Liver (tissue), 9 donors: ENCODE measurements around the gene PHF20. TPM values are rescaled to one million over a fixed set of nuclear protein-coding genes. Genes with fewer than 3 reads are reported as not detected.
A peak's percentile ranks its signal among the peaks of the same experiment; 100 is the strongest.
"Not testable (repeated sequence)": the region's sequence is repeated elsewhere in the genome, so short reads cannot be mapped to it uniquely, and the experiment has no call there.

Source experiments
- DNase-seq: peaks from one replicate; pipeline ENCODE4 v3.0.0-alpha.2; 2017; ENCODE audit warnings: low spot score
- H3K27ac ChIP-seq, 2 donors: one replicate each; pipeline ENCODE4 v1.7.0; 2013; ENCODE audit warnings: inconsistent platforms in 2 of 2, low read length in 2 of 2, control low read depth in 1 of 2, low read depth in 1 of 2, mild to moderate bottlenecking in 1 of 2
- H3K27me3 ChIP-seq, 4 donors: one replicate each; pipeline versions ENCODE4 v1.6.1 to v1.7.0; 2013; ENCODE audit warnings: low read length in 3 of 4, inconsistent platforms in 1 of 4, mild to moderate bottlenecking in 1 of 4, moderate library complexity in 1 of 4; ENCODE audit not compliant: control insufficient read depth in 4 of 4, insufficient read depth in 4 of 4
- H3K36me3 ChIP-seq, 4 donors: one replicate each; pipeline versions ENCODE4 v1.6.1 to v1.7.0; 2013; ENCODE audit warnings: low read length in 3 of 4, mild to moderate bottlenecking in 3 of 4, low read depth in 1 of 4, moderate library complexity in 1 of 4; ENCODE audit not compliant: control insufficient read depth in 4 of 4, insufficient read depth in 3 of 4
- H3K4me1 ChIP-seq, 4 donors: one replicate each; pipeline versions ENCODE4 v1.6.1 to v1.7.0; 2013; ENCODE audit warnings: low read length in 3 of 4, mild to moderate bottlenecking in 3 of 4, moderate library complexity in 1 of 4; ENCODE audit not compliant: control insufficient read depth in 4 of 4, insufficient read depth in 4 of 4
- H3K4me3 ChIP-seq, 3 donors: one replicate each; pipeline versions ENCODE4 v1.6.1 to v1.7.0; 2013; ENCODE audit warnings: low read length in 3 of 3, control low read depth in 1 of 3, low read depth in 1 of 3, mild to moderate bottlenecking in 1 of 3
- H3K9ac ChIP-seq, 2 donors: one replicate each; pipeline ENCODE4 v1.7.0; 2013; ENCODE audit warnings: low read length in 2 of 2, mild to moderate bottlenecking in 2 of 2, moderate library complexity in 2 of 2, control low read depth in 1 of 2, low read depth in 1 of 2
- H3K9me3 ChIP-seq, 4 donors: one replicate each; pipeline versions ENCODE4 v1.6.1 to v1.7.0; 2013; ENCODE audit warnings: low read length in 3 of 4; ENCODE audit not compliant: control insufficient read depth in 4 of 4
- CTCF ChIP-seq: fragments of 150-350 bp; IDR thresholded peaks from 2 replicates; pipeline ENCODE4 v1.5.1; 2017; ENCODE audit warnings: improper control_type of control experiment, low read depth, low read length; ENCODE audit not compliant: missing input control
- GABPA ChIP-seq, 2 donors: IDR thresholded peaks in 1 of 2; conservative IDR thresholded peaks in 1 of 2; 2 replicates each; pipeline ENCODE4 v1.6.1; 2016; ENCODE audit warnings: antibody characterized with exemption in 2 of 2, mild to moderate bottlenecking in 1 of 2, moderate library complexity in 1 of 2
- MAX ChIP-seq: IDR thresholded peaks from 2 replicates; pipeline ENCODE4 v1.6.1; 2016; ENCODE audit warnings: antibody characterized with exemption
- RXRA ChIP-seq, 2 donors: IDR thresholded peaks; 2 replicates each; pipeline ENCODE4 v1.6.1; 2017 to 2018; ENCODE audit warnings: antibody characterized with exemption in 2 of 2, mild to moderate bottlenecking in 1 of 2
- SP1 ChIP-seq: IDR thresholded peaks from 2 replicates; pipeline ENCODE4 v1.6.1; 2018; ENCODE audit warnings: antibody characterized with exemption, mild to moderate bottlenecking
- YY1 ChIP-seq: IDR thresholded peaks from 2 replicates; pipeline ENCODE4 v1.6.1; 2016; ENCODE audit warnings: antibody characterized with exemption, mild to moderate bottlenecking
- WGBS: extraction: QIAGEN DNeasy Blood & Tissue Kit; methylation state at CpG from one replicate; pipeline ENCODE4 v1.1.7; 2013; 5-methylcytosine and 5-hydroxymethylcytosine counted together
- polyA plus RNA-seq, 2 donors: library from polyadenylated mRNA; stranded (reverse) in 1 of 2; unstranded in 1 of 2; fragments of 200-250 nt in 1 of 2; fragments of >200 nt in 1 of 2; fragmentation: Nextera tagmentation in 1 of 2; extraction: Ambion mirVana in 1 of 2; gene quantifications; one replicate each; pipeline versions ENCODE4 v1.2.1 to v1.2.3, GENCODE V29; 2013 to 2015
- total RNA-seq, 2 donors: library from RNA; depleted of rRNA; stranded (reverse); fragments of >200 nt; gene quantifications; one replicate each; pipeline ENCODE4 v1.2.3, GENCODE V29; 2014
- donor health status: healthy.
- donor health status: healthy.
- donor health status: healthy.
- donor health status: healthy.
- donor health status: healthy.

The PHF20 gene
- 10 to 100 TPM; 10.7 to 11.7 TPM for total RNA-seq
- polyA plus RNA-seq, result 1 to 10 TPM; 5.1 to 9.9 TPM

GRCh38 chr20:35771689-35772562 is at the start of gene PHF20:
Gene PHF20 (plus strand): TSS chr20:35772015. CDS start chr20:35801523, 29,508 bp downstream.
- Histone ChIP-seq H3K9me3 (no peaks in the 10 kb centered on the region), H3K27ac (peak within 1 kb of the TSS; percentile 85 to 89), H3K27me3 (no peaks in the 10 kb centered on the region), H3K9ac (peak within 1 kb of the TSS; percentile 76 to 91), H3K4me1 (peaks cover 0 to 25% (median 8%) of the 10 kb centered on the region in 4 donors), H3K36me3 (peaks cover 0 to 4% (median 0%) of the 10 kb centered on the region in 4 donors), H3K4me3 (peak within 1 kb of the TSS; percentile 69 to 90 (median 82))
- WGBS, result 3% methylated on average over 87 of the region's 87 CpGs
- peak; percentile 54 for TF ChIP-seq YY1
- TF ChIP-seq MAX, result peak; percentile 64
- TF ChIP-seq CTCF, result peak; percentile 7
- peak; percentile 93 for TF ChIP-seq SP1
- peak in 1 of 2 donors; percentile 31 for TF ChIP-seq RXRA (IDR thresholded peaks at IDR 0.05)
- no peak for TF ChIP-seq GABPA (IDR thresholded peaks at IDR 0.05 in 1 of 2, conservative IDR thresholded peaks at IDR 0.05 in 1 of 2)
- peak; percentile 100 for DNase-seq

- not testable (repeated sequence) for H3K9me3 ChIP-seq
Measured at GRCh38 chr20:35723275-35723639, 48.6 kb upstream of the PHF20 start.

GRCh38 chr20:35723652-35724320 is 48.0 kb upstream of the PHF20 start:
- peaks cover 47 to 93% (median 88%) of the 10 kb centered on the region in 4 donors for H3K36me3 ChIP-seq
- H3K27me3 ChIP-seq, DNase-seq, H3K27ac ChIP-seq, H3K4me3 ChIP-seq, H3K9ac ChIP-seq, H3K9me3 ChIP-seq, H3K4me1 ChIP-seq: not testable (repeated sequence)
- 92% methylated on average over 12 of the region's 12 CpGs for WGBS

More at GRCh38 chr20:35723275-35723639, 48.6 kb upstream of the PHF20 start:
- H3K27ac ChIP-seq, H3K4me1 ChIP-seq, H3K27me3 ChIP-seq, H3K9ac ChIP-seq, H3K4me3 ChIP-seq, DNase-seq: not testable (repeated sequence)
- peaks cover 47 to 93% (median 86%) of the 10 kb centered on the region in 4 donors for H3K36me3 ChIP-seq
- WGBS, result 91% methylated on average over 4 of the region's 4 CpGs
